Activated T-cell treated with anti-CD3 and anti-CD28 coated beads, Interleukin-2, amount 50 U/mL, for 48 hours (primary cell): ENCODE measurements around the gene CDC42.

ENCODE experiments used
- DNase-seq, 2 experiments: peaks; one replicate each; pipeline ENCODE4 v3.0.0-alpha.2; 2020

The CDC42 gene

DNA sequence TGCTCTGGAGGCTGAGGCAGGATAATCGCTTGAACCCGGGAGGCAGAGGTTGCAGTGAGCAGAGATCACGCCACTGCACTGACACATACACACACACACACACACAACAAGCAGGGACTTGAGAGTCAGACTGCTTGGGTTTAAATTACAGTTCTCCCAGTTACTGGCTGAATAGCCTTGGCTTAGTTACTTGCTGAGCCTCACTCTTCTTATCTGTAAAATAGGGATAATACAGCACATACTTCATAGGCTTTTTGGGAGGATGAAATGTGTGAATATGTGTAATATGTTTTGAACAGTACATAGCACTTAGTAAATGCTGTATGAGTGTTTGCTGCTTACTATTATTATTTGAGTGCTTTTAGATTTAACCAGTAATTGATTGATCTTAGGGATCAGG is 23.8 kb downstream of the CDC42 start:
- no peak for DNase-seq

DNA sequence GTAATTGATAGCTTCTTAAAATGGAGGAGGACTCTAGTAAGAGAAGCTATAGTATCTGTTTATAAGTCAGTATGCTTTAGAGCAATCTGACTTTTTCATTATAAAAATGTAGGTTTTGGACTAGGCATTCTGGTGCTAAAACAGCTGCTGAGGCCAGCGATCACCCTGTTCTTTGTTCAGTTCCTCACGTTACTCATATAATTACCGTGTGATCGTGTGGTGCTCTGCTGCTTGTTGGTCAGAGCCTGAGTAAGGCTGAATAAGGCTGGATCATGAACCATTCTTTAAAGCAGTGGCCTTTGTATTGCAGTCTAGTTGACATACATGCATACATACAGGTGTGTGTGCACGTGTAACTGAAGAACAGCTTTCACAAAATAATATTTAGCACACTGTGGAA is 25.2 kb downstream of the CDC42 start:
- DNase-seq, result no peak

DNA sequence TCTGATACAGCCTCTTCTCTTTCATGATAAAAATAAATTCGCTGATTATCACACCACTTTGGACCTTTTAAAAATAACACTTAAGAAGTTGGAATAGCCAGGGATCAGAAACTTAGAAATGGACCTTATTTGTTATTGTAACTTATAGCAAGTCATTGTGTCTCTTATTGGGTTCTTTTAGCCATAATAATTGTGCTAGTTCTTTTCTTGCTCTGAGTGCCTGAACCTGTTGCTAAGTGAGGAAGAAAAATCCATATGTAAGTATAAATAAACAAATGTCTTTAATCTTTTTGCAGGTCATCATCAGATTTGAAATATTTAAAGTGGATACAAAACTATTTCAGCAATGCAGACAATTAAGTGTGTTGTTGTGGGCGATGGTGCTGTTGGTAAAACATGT is 25.6 kb downstream of the CDC42 start:
- no peak for DNase-seq

DNA sequence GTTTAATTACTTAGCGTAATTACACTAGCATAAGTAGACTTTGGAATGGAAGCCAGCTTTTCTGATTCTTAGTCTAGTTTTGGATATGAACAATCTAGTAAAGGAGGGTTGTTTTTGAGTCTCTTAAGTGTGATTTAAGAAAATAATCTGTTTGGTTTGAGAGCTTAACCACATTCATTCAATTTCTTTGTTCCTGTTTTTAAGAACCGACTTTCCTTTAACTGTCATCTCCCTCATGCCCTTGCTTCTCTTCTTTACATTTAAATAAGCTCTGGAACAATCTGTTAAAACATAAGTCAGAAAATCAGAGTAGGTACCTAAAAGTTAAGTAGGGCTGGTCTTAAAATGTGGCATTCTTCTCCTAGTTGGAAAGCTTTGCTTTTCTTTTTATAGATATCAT is 27.7 kb downstream of the CDC42 start:
- no peak for DNase-seq

DNA sequence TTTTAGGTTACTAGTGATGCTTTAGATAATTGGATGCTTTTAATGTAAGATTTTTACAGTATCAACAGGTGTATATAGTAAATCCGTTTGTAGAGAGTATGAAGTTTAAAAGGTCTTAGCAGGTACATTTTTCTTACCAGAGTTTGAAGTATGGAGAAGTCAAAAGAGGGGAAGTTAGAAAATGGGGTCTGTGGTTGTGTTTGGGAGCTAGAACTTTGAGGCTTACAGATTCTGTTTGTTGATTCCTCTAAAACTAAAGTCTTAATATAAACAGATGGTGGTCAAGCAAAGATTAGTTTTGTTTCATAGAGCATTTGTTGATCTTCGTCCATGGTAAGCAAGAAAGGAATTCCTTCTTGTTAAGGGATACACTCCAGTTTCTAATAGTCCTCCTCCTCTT is 35.8 kb downstream of the CDC42 start:
- DNase-seq, result no peak

DNA sequence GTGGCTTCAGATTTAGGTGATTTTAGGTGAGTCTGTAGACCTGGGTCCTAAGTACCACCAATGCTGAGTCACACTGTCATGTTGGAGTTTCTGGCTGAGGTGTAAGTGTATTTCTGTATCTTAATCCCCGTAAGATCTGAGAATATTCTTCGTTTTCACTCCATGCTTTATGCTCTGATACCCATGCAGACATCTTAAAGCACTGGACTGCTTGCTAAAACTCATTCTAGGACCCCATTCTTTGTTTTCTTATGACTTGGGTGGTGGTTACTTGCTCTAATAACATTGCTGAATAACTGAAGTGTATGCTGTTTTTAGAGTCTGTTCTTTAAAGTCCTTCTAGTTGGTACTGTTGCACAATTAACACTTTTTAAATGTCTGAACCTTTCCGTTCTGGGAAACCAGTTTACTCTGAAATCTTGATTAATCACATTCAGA is 36.6 kb downstream of the CDC42 start:
- DNase-seq, result no peak

DNA sequence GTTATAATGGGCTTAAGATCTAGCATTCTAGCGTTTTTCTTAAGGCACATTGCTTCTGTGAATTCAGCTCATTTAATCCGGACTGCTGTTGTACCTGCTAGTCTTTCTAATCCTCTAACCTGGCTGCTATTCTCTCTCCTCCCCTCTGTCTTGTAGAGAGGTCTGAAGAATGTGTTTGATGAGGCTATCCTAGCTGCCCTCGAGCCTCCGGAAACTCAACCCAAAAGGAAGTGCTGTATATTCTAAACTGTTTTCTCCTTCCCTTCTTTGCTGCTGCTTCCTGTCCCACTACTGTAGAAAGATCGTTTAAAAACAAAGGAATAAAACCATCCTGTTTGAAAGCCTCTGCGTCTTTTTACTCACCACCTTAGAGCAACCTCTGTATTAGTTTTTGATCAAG is 37.3 kb downstream of the CDC42 start:
- no peak for DNase-seq

DNA sequence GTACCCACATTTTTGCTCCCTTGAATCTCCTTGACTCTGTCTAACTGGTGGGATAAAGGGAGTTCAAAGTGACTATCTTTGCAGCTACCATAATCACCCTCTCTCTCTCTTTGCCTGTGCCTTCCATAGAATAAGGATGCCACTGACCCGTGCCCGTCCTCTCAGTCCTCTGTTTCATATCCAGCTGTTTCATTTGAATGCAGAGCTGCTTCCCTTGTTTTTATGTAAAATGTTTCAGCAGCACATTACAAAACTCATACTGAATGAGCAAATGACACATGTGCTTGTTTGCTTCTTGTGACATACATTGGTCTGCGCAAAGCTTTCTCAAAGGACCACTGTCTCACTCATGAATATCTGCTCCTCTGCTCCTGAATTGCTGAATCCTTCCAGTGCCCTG is 38.4 kb downstream of the CDC42 start:
- DNase-seq, result no peak

DNA sequence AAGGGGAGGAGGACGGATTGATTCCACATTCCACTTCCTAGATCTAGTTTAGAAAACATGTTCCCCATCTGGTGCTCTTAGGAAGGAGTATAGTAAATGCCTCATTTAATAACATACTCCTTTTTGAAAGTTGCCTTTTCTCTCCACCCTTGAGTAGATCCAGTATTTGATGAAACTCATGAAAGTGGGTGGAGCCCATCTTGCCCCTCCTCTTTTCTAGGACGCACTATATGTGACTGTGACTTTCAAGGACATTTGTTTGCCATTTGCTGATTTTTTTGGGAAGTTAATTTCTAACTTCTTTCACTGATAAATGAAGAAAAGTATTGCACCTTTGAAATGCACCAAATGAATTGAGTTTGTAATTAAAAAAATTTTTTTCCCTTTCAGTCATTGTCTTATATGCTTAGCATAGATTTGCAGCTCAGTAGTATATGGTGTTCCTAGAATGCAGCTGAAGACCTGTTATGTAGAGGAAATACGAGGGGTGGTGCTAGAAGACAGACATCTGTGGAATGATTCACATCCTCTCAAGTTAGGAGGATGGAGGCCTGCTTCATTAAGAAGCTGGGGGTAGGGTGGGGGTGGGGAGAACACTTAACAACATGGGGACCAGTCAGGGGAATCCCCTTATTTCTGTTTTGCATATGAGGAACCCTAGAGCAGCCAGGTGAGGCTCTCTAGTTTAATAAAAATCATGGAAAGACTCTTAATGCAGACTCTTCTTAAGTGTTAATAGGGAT is 39.7 kb downstream of the CDC42 start:
- DNase-seq, result peak; percentile 50 to 51

DNA sequence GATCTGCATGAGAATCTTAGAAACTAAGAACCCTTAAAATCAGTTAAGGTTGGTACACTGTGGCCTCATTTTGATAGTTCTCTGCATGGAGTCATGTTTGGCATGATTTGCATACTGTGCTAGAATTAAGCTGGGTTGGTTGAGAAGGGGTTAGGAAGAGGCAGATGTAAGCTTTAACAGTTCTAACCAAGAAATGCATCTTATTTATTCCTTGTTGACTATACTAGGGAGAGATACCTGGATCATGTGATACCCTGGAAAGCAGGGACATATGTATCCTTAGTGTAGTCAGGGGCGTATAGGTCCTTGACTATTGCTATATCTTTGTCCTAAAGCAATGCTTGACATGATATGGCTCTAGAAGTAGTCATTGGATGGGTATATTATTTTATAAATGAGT is 41.0 kb downstream of the CDC42 start:
- DNase-seq, result no peak

DNA sequence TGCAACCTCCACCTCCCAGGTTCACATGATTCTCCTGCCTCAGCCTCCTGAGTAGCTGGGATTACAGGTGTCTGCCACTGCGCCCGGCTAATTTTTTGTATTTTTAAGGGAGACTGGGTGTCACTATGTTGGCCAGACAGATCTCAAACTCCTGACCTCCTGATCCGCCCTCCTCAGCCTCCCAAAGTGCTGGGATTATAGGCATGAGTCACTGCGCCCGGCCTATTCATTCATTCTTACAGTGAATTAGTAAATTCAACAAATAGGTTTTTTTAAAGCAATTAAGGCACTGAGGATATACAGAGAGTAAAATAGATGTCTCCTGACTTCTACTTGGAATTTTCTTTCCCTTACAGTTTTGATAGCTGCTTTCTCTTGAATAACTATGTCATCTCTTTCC is 43.5 kb downstream of the CDC42 start:
- DNase-seq, result no peak

DNA sequence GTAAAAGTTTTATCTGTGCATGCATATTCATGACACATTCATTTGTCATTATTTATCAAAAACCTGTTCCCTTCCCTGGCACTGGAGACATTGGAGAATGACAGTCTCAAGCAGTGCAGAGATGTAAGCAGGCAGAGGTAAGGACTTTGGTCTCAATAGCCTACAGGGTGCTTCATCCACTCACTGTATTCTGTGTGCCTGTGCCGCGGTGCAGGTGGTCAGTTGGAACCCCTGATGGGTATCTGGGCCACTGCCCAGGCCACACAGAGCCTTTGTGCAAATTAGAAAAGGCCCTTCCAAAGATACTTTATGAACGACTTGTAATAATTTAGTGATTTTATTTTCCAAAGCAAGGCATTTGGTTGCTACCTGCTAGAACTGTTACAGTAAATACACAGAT is 44.0 kb downstream of the CDC42 start:
- no peak for DNase-seq

DNA sequence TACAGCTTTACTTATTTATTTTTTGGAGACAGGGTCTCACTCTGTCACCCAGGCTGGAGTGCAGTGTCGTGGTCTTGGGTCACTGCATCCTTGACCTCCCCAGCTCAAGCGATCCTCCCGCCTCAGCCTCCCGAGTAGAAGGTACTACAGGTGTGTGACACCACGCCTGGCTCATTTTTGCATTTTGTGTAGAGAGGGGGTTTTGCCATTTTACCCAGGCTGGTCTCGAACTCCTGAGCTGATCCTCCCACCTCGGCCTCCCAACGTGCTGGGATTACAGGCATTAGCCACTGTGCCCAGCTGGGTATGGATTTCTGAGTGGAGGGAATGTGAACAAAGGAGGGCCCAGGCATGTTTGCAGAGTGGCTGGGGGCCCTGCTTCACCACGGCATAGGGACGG is 46.2 kb downstream of the CDC42 start:
- DNase-seq, result no peak

DNA sequence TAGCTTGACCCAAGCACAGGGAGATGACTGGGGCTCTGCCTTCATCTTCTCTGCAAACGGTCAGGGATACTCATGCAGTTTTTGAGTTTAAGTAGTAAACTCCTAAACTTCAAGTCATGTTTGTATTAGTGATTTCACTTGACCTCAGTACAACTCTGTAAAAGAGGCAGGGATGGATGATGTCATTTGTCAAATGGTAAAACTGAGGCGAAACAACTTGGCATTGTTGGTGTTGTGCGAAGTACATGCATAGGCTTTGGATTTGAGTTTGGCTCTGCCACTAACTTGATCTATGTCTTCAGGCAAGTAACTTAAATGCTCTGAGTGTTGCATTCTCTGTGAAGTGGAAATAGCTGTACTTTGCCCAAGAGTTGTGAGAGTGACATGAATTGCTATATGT is 47.7 kb downstream of the CDC42 start:
- DNase-seq, result no peak

DNA sequence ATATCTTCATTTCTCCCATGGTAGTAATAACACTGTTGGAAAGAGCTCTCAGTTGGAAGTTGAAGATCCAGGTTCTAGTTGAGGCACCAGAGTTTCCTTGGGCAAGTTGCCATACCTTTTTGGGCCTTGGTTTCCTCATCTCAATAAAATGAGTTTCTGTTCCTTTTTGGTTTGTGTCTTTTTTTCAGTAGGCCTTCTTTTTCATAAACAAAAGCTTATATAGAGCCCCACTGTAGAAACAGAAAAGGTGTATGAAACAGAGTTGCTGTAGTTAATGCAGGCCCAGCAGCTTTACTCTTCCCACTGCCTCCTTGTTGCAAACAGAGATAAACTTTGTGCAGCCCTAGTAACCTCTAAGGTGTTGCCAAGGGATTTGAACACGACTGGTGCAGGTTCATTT is 48.7 kb downstream of the CDC42 start:
- DNase-seq, result no peak

DNA sequence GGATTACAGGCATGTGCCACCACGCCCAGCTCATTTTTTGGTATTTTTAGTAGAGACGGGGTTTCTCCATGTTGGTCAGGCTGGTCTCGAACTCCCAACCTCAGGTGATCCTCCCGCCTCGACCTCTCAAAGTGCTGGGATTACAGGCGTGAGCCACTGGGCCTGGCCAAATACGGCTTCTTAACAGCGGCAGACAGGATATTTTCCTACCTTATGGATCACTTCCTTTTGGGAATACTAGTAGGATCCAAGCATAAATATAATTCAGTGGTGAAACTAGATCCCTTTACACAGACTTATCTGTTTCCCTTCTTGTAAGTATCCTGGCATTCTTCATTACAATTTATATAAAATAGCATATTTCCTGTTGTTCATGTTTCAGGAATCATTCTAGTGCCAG is 49.5 kb downstream of the CDC42 start:
- no peak for DNase-seq

DNA sequence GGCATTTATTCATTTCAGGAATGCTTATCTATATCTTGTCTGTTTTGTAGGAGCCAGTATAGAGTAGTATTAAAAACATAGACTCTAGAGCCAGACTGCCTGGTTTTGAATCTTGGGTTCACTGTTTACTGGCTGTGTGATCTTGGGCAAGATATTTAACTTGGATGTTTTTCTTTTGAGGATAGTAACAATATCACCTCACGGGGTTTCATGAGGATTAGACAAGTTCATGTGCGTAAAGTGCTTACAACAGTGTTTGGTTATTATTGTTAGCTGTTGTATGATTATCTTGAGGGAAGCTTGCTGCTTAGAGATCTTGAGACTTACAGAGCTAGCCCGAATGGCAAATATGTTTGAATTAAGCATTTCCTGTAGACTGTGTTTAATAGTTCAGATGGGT is 50.2 kb downstream of the CDC42 start:
- DNase-seq, result no peak

DNA sequence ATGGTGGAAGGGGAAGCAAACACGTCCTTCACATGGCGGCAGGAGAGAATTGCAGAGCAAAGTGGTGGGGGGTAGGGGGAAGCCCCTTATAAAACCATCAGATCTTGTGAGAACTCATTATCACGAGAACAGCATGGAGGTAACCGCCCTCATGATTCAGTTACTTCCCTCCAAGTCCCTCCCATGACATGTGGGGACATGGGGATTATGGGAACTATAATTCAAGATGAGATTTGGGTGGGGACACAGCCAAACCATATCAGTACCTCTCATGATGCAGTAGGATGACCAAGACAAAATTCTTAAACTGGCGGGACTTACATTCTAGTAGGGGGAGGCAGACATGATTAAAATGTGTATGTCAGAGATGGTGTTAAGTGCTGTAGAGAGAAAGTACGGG is 51.6 kb downstream of the CDC42 start:
- no peak for DNase-seq

DNA sequence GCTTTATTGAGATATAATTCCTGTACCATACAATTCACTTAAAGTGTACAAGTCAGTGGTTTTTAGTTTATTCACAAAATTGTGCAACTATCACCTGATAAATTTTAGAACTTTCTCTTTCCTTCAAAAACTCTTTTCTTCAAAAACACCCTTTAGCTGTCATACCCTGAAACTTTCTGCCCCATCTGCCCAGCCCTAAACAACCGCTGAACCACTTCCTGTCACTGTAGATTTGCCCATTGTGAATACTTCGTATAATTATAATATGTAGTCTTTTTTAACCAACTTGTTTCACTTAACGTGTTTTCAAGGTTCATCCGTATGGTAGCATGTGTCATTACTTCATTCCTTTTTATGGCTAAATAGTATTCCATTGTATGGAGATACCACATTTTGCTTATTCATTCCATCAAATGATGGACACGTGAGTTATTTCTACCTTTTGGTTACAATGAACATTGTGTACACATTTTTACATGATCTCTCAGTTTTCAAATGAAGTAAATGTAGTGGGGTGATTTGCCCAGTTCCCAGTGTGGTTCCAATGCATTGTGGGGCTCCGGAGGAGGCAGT is 52.4 kb downstream of the CDC42 start:
- DNase-seq, result peak in 1 of 2 experiments; percentile 45

DNA sequence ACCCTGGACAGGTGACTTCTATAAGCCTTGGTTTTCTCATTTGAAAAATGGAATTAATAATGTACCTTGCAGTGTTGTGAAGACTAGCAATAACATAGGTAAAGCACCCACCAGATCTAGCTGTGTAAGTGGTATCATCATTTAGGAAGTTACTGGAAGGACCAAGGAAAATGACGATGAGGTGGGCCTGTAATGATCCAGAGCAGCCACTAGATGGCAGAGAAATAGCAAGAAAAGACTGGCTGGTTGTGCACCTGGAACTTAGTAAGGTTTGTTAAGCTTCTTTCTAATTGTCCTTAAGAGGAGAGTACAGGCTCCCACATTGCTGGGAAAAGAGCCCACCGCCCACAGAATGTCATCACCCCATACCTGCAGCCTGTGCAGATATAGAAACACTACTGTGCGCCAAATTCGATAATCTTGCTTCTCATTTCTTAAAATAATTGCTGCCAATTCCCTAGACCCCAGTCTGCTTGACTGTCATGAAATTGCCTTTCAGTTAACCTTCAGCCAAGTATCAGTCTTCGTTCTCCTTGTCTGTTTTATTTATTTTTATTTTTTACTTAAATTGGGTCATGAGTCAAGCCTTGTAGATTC is 53.2 kb downstream of the CDC42 start:
- DNase-seq, result peak in 1 of 2 experiments; percentile 19

DNA sequence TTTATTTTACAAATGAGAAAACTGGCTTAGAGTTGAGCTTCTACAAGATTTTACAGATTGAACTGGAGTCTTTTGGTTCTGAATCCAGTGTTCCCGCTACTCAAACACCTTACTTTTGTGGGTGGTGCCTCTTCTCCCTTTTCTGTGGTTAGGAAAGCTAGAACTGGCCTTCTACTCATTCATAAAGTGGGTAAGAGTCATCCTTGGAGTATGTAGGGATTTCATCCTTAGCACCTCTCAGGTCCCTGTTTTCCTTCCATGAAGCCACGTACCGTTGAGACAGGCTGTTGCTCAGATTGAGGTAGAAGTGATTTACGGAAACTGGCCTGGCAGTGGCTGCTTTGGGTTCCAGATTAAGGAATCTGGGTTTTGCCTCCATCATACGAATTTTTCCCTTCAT is 54.6 kb downstream of the CDC42 start:
- DNase-seq, result no peak

DNA sequence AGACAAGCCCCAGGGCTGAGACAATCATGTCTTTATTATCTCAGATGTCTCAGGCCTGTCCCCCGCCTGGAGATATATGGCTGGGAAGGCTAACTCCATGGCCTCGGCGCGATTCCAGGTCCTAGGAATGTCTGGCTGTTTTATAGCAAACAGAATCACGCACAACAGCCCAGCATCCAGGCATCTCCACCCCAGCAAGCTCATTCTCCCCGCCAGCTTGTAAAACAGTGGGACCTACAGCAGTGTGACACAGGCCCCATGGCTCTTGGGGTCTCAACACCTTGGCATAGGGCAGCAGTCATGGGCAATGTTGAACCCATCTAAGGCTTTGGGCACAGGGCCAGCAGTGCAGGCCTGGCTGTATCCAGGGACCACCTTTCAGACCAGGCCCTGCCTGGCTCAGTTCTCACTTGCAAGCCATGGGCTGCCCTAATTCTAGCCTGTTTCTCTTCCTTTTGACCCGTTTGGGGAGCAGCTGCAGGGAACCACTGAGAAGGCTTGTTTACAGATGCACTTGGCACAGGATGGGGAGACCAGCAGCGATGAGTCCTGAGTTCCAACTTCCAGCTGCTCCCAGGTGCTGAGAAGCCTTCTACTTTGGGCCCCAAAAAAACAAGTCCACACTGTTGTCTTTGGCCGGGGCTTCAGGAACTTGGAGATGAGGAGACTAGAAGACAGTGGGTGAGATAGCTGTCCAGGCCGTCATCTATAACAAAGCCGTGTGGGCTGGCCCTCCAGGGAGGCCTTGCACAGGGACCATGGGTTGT is 56.0 kb downstream of the CDC42 start:
- DNase-seq, result peak; percentile 13 to 14

DNA sequence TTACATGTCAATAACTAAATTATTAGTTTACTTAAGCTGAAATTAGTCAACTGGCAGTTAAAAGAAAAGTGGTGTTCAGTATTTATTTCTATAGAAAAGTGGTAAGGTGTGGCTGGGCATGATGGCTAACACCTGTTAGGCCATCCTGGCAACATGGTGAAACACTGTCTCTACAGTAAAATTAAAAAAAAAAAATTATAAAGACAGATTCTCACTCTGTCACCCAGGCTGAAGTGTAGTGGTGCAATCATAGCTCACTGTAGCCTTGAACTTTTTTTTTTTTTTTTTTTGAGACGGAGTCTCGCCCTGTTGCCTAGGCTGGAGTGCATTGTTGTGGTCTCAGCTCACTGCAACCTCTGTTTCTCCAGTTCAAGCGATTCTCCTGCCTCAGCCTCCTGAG is 57.5 kb downstream of the CDC42 start:
- DNase-seq, result no peak

DNA sequence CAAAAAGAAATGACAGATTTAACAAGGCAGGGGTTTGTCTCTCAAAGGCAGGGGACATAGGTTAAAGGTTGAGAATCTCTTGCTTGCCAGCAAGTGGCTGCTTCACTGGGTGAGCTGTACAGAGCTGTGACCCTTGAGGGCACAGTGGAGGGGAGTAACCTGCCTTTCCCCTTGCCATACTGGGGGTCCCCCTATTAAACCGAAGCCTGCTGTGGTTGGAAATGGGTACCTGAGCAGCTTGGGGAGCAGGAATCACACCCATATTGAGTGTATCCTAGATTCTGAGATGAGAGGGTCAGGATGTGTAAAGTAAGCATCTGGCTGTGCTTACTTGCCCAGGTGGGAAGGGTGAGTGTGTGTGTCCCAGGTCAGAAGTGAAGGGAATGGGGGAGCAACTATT is 58.6 kb downstream of the CDC42 start:
- peak; percentile 10 to 11 for DNase-seq
